BLaER1 (cell line): ENCODE measurements around the gene SNX9.

ENCODE experiments used
- H3K27ac ChIP-seq: shearing (Covaris generic); formaldehyde crosslinking; 2 replicates; pipeline ENCODE4 v1.8.1; 2022
- H3K27me3 ChIP-seq: shearing (Covaris generic); formaldehyde crosslinking; 2 replicates; pipeline ENCODE4 v1.8.1; 2022
- H3K36me3 ChIP-seq: shearing (Covaris generic); formaldehyde crosslinking; 2 replicates; pipeline ENCODE4 v1.8.1; 2022
- H3K4me1 ChIP-seq: shearing (Covaris generic); formaldehyde crosslinking; 2 replicates; pipeline ENCODE4 v1.8.1; 2022
- H3K4me2 ChIP-seq: shearing (Covaris generic); formaldehyde crosslinking; 2 replicates; pipeline ENCODE4 v1.8.1; 2022
- H3K4me3 ChIP-seq: shearing (Covaris generic); formaldehyde crosslinking; 2 replicates; pipeline ENCODE4 v1.8.1; 2022
- H3K9ac ChIP-seq: shearing (Covaris generic); formaldehyde crosslinking; 2 replicates; pipeline ENCODE4 v1.8.1; 2022
- H3K9me3 ChIP-seq: shearing (Covaris generic); formaldehyde crosslinking; 2 replicates; pipeline ENCODE4 v1.8.1; 2022
- H4K20me1 ChIP-seq: shearing (Covaris generic); formaldehyde crosslinking; 2 replicates; pipeline ENCODE4 v1.8.1; 2022
- Cebpa-rat ChIP-seq: shearing (Covaris generic); IDR thresholded peaks from 2 replicates; pipeline ENCODE4 v1.8.1; 2022

SNX9 gene

DNA sequence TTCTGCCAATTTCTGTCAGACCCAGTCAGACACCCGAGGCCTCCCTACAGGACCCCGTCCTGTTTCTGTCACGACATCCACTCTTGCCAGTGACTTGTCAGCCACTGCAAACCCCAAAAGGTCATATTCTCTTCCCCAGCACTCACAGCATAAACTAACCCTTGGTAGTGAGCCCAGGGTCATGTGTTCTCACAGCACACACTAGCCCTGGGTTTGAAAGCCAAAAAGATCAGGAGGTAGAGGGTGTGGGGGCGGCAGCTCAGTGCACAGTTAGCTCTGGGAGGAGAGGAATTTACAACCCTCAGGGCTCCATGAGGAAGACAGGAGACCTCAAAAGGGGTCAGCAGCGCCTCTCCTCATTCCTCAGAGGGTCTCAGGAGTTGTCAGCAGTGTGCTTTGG, 9.9 kb upstream of the SNX9 start:
- no peaks in the 10 kb centered on the region for H3K36me3 ChIP-seq
- H3K4me1 ChIP-seq = peaks cover 26% of the 10 kb centered on the region
- no peak overlapping the region for H3K27ac ChIP-seq
- H3K9me3 ChIP-seq = peaks cover 9% of the 10 kb centered on the region
- no peak for TF ChIP-seq Cebpa-rat
- H3K27me3 ChIP-seq = no peaks in the 10 kb centered on the region
- no peak overlapping the region for H3K4me2 ChIP-seq
- no peak overlapping the region for H3K4me3 ChIP-seq
- no peak overlapping the region for H3K9ac ChIP-seq
- H4K20me1 ChIP-seq = no peaks in the 10 kb centered on the region

DNA sequence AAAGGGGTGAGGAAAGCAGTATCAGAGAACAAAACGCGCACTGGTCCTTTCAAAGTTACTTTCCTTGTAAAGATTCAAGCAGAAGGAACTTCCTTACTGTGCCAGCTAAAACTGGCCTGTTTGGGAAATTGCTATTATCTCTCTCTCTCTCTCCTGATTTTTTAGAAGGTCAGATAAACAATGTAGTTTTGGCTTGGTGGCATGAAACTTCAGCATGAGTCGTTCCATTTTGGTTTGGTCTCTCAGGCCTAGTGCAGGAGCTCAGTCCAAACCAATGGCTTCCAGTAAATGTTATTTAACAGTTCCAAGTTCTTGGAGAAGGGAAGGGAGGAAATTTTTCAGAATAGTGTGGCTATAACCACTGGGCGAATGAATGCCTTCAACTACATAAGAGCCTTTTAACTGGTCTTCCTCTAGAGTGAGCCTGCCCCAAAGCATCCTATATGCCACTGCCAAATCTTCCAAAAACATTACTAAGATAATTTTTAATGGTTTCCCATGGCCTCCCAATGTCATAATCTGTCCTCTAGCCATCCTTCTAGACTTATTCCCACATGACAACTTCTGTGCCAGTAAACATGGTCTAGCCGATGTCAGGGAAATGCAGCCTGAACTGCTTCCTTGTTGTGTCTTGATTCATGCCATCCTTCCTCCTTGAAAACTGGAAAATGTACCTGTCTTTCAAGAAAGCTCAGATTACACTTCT, 9.1 kb upstream of the SNX9 start:
- H3K27ac ChIP-seq = no peak overlapping the region
- no peaks in the 10 kb centered on the region for H3K27me3 ChIP-seq

DNA sequence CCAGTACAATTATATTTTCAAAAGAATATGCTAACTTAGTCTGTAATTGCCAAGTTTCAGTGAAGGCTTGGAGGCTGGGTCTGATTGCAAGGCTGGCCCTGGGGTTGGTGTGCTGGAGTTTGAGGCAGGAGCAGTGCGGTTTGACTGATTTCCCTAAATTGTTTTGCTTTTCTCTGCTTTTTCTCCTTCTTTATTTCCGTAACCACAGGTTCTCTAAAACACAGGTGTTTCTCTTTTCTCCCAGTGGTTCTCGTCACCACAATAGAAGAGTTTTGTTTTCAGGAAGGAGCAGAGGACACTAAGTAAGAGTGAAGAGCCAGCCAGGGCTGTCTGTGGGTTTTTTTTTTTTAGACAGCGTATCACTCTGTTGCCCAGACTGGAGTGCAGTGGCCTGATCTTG, 8.2 kb upstream of the SNX9 start:
- Histone ChIP-seq H3K4me2 (peak overlapping the region; percentile 69), H3K27me3 (no peaks in the 10 kb centered on the region), H3K4me3 (no peak overlapping the region), H3K36me3 (no peaks in the 10 kb centered on the region), H3K4me1 (peaks cover 26% of the 10 kb centered on the region), H3K9me3 (peaks cover 9% of the 10 kb centered on the region), H3K9ac (no peak overlapping the region), H4K20me1 (no peaks in the 10 kb centered on the region), H3K27ac (no peak overlapping the region)
- no peak for TF ChIP-seq Cebpa-rat

More for the DNA sequence above, 9.1 kb upstream of the SNX9 start:
- no peak overlapping the region for H3K4me3 ChIP-seq
- TF ChIP-seq Cebpa-rat = no peak
- H3K9me3 ChIP-seq = peaks cover 9% of the 10 kb centered on the region
- no peaks in the 10 kb centered on the region for H3K36me3 ChIP-seq
- H3K9ac ChIP-seq = no peak overlapping the region
- H3K4me2 ChIP-seq = peak overlapping the region; percentile 69
- no peaks in the 10 kb centered on the region for H4K20me1 ChIP-seq
- peaks cover 26% of the 10 kb centered on the region for H3K4me1 ChIP-seq

DNA sequence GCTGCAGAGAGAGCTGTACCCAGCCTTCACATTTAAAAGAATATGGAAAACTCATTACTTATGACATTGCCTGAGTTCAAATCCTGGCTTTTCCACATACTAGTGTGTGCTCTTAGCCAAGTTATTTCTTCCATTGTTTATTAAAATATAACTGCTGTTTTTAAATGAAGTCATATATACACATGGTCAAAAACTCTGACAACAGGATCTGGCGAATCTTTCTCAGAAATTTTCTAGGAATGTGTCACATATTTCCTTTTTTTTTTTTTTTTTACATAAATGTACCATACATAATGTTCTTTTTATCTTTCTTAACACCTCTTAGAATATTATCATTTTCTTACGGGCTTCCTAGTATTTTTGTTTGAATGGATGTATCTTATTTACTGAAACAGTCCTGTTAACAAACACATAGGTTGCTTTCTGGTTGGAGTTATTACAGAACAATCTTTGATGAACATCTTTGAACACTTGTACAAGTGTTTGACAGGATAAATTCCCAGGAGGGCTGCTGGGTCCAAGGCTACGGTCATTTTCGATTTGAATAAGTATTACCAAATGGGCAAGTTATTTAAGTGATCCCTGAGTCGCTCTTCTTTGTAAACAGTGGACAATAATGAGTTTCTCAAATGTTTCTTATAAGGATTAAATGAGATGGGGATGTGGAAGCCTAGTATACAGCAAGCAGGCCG, 1.6 kb upstream of the SNX9 start:
- H3K27ac ChIP-seq = no peak overlapping the region
- H3K4me2 ChIP-seq = no peak overlapping the region
- H4K20me1 ChIP-seq = peaks cover 30% of the 10 kb centered on the region
- H3K4me1 ChIP-seq = peaks cover 23% of the 10 kb centered on the region
- H3K9ac ChIP-seq = no peak overlapping the region
- no peak for TF ChIP-seq Cebpa-rat
- H3K36me3 ChIP-seq = no peaks in the 10 kb centered on the region
- no peak overlapping the region for H3K4me3 ChIP-seq
- H3K9me3 ChIP-seq = peaks cover 18% of the 10 kb centered on the region
- H3K27me3 ChIP-seq = peaks cover 59% of the 10 kb centered on the region

DNA sequence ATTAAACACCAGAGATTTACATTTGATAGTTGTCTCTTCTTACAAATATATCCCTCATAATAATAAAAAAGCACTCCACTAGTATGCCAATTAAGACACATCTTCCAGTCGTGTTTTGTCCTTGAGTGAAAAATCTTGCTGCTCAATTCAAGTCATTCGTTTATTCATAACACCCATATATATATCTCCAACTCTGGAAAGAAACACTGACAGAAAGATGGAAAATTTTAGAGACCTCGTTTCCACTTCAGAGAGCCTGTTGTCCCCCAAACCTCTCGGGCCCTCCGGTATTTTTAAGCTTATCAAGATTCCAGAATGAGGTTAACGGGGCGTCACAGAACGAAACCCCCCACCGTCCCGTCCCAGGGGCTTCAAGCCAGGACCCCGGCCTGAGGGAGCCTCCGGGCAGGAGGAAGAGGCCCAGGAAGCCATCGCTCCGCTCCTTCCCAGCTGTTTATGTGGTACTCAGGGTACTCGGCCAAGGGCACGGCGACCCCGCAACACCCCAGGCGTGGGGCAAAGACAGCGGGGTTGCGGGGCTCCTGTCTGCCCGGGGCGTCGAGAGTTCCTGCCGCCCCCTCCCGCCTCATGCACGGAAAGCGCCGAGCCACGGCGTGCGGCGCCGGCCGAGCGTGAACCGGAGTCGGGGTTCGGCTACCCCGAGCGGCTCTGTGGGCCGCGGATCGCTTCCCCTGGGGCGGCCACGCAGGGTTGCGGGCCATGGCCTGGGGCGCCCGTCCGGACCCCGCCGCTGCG, 623 bp upstream of the SNX9 start:
- H3K9me3 ChIP-seq = peaks cover 18% of the 10 kb centered on the region
- H3K4me3 ChIP-seq = peak overlapping the region; percentile 67
- no peak for TF ChIP-seq Cebpa-rat
- peaks cover 23% of the 10 kb centered on the region for H3K4me1 ChIP-seq
- H4K20me1 ChIP-seq = peaks cover 30% of the 10 kb centered on the region
- no peaks in the 10 kb centered on the region for H3K36me3 ChIP-seq
- no peak overlapping the region for H3K27ac ChIP-seq
- H3K4me2 ChIP-seq = peak overlapping the region; percentile 94
- peak overlapping the region; percentile 60; the same call in 1 of the 2 replicates for H3K9ac ChIP-seq
- H3K27me3 ChIP-seq = peaks cover 59% of the 10 kb centered on the region

DNA sequence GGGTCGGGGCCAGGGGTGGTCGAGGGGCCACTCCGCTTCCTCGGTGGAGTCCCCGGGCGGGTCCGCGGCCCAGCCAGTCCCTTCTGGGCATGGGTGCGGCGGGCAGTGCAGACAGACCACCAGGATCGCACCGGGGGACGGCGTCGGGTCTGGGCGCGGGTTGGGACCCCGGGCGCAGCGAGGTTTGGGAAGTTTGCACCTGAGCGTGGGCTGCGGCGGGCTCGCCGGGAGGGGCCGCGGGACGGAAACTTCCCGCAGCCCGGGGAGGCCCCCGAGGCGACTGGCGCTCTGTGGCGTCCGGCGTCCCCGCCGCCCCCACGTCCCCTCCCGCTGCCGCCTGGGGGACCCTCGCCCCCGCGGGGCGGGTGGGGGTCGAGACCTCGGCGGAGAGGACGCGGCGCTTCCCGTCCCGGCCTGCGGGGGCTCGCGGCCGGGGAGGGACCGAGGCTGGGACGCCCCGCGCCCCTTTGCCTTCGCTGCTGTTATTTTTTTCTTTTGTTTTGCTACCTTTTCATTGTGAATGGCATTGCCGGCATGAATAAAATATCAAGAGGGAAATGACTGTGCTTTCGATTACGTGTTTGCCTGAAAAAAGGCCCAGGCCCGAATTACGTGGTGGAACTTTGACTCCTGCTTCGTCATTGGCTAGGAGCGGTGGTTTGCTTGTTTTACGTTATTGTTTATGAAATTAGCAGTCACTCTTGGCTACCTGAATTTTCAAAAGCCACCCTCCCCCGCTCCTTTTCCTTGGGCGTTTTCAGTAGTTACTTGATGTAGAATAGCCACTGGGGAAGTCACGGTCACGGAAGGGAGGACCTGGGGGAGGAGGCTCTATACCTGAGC, 703 bp downstream of the SNX9 start:
- Histone ChIP-seq H3K4me3 (peak overlapping the region; percentile 67), H3K36me3 (no peaks in the 10 kb centered on the region), H3K27ac (no peak overlapping the region), H3K9me3 (peaks cover 10% of the 10 kb centered on the region), H3K27me3 (peaks cover 59% of the 10 kb centered on the region), H3K9ac (peak overlapping the region; percentile 60), H3K4me1 (peaks cover 23% of the 10 kb centered on the region), H3K4me2 (peak overlapping the region; percentile 94), H4K20me1 (peaks cover 30% of the 10 kb centered on the region)
- TF ChIP-seq Cebpa-rat = no peak

DNA sequence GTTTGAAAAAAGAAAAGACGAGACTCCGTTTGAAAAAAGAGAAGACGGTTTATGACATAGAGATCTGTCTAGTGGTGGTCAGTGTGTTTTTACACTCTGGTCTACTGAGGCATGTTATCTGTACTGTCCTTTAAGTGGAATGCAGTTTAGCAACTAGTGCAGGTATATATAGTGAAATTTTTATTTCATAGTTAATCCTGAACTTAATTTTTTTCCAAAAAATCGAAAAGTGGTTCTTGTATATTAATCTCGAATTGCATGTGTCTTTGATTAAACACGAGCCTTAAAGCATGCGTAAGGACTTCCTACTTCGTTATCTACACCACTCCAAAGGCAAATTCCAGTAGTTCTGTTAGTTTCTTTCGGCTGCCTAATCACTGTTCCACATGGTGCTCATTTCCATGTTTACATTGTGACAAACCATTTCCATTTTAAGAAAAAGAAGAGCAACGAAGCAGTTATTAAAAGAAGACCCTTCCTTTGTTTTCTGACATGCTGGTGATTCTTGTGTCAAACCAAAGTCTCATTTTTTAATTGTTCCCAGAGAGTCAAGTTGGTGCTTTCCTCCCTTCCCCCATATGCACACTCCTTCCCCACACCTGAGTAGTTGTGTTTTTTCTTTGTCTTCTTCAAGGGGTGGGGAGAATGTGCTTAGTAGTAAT, 2.3 kb downstream of the SNX9 start:
- TF ChIP-seq Cebpa-rat = no peak
- no peak overlapping the region for H3K27ac ChIP-seq
- H3K4me2 ChIP-seq = no peak overlapping the region
- H3K36me3 ChIP-seq = no peaks in the 10 kb centered on the region
- peaks cover 28% of the 10 kb centered on the region for H3K4me1 ChIP-seq
- H3K27me3 ChIP-seq = peaks cover 59% of the 10 kb centered on the region
- peaks cover 9% of the 10 kb centered on the region for H3K9me3 ChIP-seq
- H3K4me3 ChIP-seq = no peak overlapping the region
- H4K20me1 ChIP-seq = peaks cover 30% of the 10 kb centered on the region
- no peak overlapping the region for H3K9ac ChIP-seq

DNA sequence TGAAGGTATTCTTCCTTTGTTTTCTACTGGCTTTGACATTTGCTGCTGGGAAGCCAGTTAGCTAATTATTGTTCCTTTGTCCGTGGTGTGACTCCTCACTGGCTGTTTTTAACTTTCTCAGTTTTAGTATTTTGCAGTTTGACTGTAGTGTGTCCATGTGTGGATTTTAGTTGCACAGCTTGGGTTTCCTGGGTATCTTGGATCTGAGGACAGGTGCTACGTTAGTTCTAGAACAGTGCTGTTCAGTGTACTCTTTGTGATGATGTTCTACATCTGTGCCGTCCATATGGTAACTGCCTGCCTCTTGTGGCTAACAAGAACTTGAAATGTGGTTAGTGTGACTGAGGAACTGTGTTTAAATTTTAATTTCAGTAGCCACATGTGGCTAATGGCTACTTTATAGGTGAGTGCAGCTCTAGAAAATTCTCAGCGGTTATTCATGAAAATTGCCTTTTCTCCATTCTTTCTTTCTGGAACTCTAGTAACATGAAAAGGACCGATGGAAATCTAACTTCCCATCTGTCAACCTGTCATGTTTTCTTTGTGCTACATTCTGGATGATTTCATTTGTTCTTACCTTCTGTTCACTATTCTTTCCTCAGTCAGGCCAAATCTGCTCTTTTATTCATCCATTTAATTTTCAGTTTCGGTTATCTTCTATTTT, 7.4 kb downstream of the SNX9 start:
- H3K27me3 ChIP-seq = peaks cover 9% of the 10 kb centered on the region
- H3K36me3 ChIP-seq = no peaks in the 10 kb centered on the region
- peaks cover 30% of the 10 kb centered on the region for H3K4me1 ChIP-seq
- no peak overlapping the region for H3K4me3 ChIP-seq
- H3K4me2 ChIP-seq = peak overlapping the region; percentile 53
- H3K9ac ChIP-seq = no peak overlapping the region
- H3K9me3 ChIP-seq = peaks cover 18% of the 10 kb centered on the region
- H4K20me1 ChIP-seq = no peaks in the 10 kb centered on the region
- TF ChIP-seq Cebpa-rat = no peak
- H3K27ac ChIP-seq = no peak overlapping the region
